ENCODE results near the gene EML6.
"Not testable (repeated sequence)": the region's sequence is repeated elsewhere in the genome, so short reads cannot be mapped to it uniquely, and the experiment has no call there.

Gene EML6

GRCh38 chr2:54984476-54984875 lies 261.0 kb downstream of the EML6 start:
- no peak for TF ChIP-seq EZH2phosphoT487 (IDR thresholded peaks at IDR 0.05; ENCODE audit: borderline replicate concordance)
- TF ChIP-seq CTCF (conservative IDR thresholded peaks at IDR 0.05; ENCODE audit: low read length), result no peak
- no peak overlapping the region for H3K4me2 ChIP-seq (ENCODE audit: low read depth, low read length, poor library complexity, severe bottlenecking)
- no peak overlapping the region for H3K4me3 ChIP-seq (ENCODE audit: low read length, poor library complexity, severe bottlenecking)
- no peak overlapping the region for H3K9ac ChIP-seq (ENCODE audit: low read depth, low read length, poor library complexity, severe bottlenecking)
- H3K9me2 ChIP-seq (replicated peaks; ENCODE audit: low read depth, low read length), result no peaks in the 10 kb centered on the region
- H3K9me3 ChIP-seq (ENCODE audit: insufficient read depth, low read depth, low read length), result no peaks in the 10 kb centered on the region
- peaks cover 76% of the 10 kb centered on the region for H3K36me3 ChIP-seq (ENCODE audit: insufficient read depth, low read length)
- H4K20me1 ChIP-seq (ENCODE audit: insufficient read depth, low read length, poor library complexity, severe bottlenecking), result peaks cover 44% of the 10 kb centered on the region
- peaks cover 59% of the 10 kb centered on the region for H3K79me2 ChIP-seq (ENCODE audit: insufficient read depth, low read length)
- no peak overlapping the region for H2AFZ ChIP-seq (ENCODE audit: low read length)
- no peaks in the 10 kb centered on the region for H3K27me3 ChIP-seq (ENCODE audit: insufficient read depth, low read length, poor library complexity, severe bottlenecking)
- H3K4me1 ChIP-seq (ENCODE audit: insufficient read depth, low read length, poor library complexity, severe bottlenecking), result no peaks in the 10 kb centered on the region
- no peaks in the 10 kb centered on the region for H3F3A ChIP-seq (ENCODE audit: low read depth)

DNA sequence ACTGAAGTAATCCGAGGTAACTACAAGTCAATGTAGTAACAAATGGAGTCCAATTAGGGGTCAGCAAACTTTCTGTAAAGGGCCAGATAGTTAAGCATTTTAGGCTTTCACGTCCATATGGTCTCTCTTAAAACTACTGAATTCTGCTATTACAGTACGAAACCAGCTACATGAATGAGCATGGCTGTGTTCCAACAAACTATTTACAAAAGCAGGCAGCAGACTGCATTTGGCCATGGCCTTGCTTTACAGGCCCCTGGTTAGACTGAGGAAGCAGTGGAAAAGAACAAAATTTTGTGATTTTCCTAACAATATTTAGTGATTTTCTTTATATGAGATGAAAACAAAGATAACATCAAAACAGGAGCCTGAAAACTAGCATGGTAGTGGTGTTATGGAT lies 262.8 kb downstream of the EML6 start:
- peaks cover 73% of the 10 kb centered on the region for H3K79me2 ChIP-seq (ENCODE audit: insufficient read depth, low read length)
- no peaks in the 10 kb centered on the region for H3K4me1 ChIP-seq (ENCODE audit: insufficient read depth, low read length, poor library complexity, severe bottlenecking)
- no peaks in the 10 kb centered on the region for H3F3A ChIP-seq (ENCODE audit: low read depth)

DNA sequence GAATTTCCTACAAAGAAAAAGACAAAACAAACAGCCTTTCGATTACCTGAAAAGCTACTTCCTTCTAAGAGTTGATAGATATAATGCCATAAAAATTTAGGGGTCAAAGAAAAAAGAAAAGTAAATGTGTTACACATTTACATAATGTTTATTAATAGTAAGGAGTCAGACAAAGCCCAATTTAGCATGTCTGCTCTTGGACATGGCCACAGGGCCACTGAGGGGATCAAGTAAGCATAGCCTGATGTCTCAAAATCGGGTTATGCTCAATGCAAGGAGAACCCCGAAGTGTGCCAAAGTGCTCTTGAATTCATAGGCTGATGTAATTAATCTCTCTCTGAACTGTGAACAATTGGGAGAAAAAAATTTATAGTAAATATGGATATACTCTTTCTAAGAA lies 265.1 kb downstream of the EML6 start:
- H2AFZ ChIP-seq (ENCODE audit: low read length), result no peak overlapping the region
- H3K9me2 ChIP-seq (replicated peaks; ENCODE audit: low read depth, low read length), result no peaks in the 10 kb centered on the region
- no peaks in the 10 kb centered on the region for H3K9me3 ChIP-seq (ENCODE audit: insufficient read depth, low read depth, low read length)
- H3K9ac ChIP-seq (ENCODE audit: low read depth, low read length, poor library complexity, severe bottlenecking), result no peak overlapping the region
- no peak overlapping the region for H3K4me3 ChIP-seq (ENCODE audit: low read length, poor library complexity, severe bottlenecking)
- peaks cover 92% of the 10 kb centered on the region for H3K79me2 ChIP-seq (ENCODE audit: insufficient read depth, low read length)
- no peak overlapping the region for H3K4me2 ChIP-seq (ENCODE audit: low read depth, low read length, poor library complexity, severe bottlenecking)
- no peaks in the 10 kb centered on the region for H3K27me3 ChIP-seq (ENCODE audit: insufficient read depth, low read length, poor library complexity, severe bottlenecking)
- H3K4me1 ChIP-seq (ENCODE audit: insufficient read depth, low read length, poor library complexity, severe bottlenecking), result no peaks in the 10 kb centered on the region
- H4K20me1 ChIP-seq (ENCODE audit: insufficient read depth, low read length, poor library complexity, severe bottlenecking), result peaks cover 76% of the 10 kb centered on the region
- TF ChIP-seq EZH2phosphoT487 (IDR thresholded peaks at IDR 0.05; ENCODE audit: borderline replicate concordance) (no peak), CTCF (conservative IDR thresholded peaks at IDR 0.05; ENCODE audit: low read length) (no peak)
- no peaks in the 10 kb centered on the region for H3F3A ChIP-seq (ENCODE audit: low read depth)
- H3K36me3 ChIP-seq (ENCODE audit: insufficient read depth, low read length), result peaks cover 40% of the 10 kb centered on the region

More for the DNA sequence above, 262.8 kb downstream of the EML6 start:
- H3K4me3 ChIP-seq (ENCODE audit: low read length, poor library complexity, severe bottlenecking), result no peak overlapping the region
- H2AFZ ChIP-seq (ENCODE audit: low read length), result no peak overlapping the region
- TF ChIP-seq CTCF (conservative IDR thresholded peaks at IDR 0.05; ENCODE audit: low read length), result no peak
- no peak for TF ChIP-seq EZH2phosphoT487 (IDR thresholded peaks at IDR 0.05; ENCODE audit: borderline replicate concordance)
- no peaks in the 10 kb centered on the region for H3K9me3 ChIP-seq (ENCODE audit: insufficient read depth, low read depth, low read length)
- no peak overlapping the region for H3K9ac ChIP-seq (ENCODE audit: low read depth, low read length, poor library complexity, severe bottlenecking)
- no peaks in the 10 kb centered on the region for H3K27me3 ChIP-seq (ENCODE audit: insufficient read depth, low read length, poor library complexity, severe bottlenecking)
- H3K36me3 ChIP-seq (ENCODE audit: insufficient read depth, low read length), result peaks cover 59% of the 10 kb centered on the region
- peaks cover 57% of the 10 kb centered on the region for H4K20me1 ChIP-seq (ENCODE audit: insufficient read depth, low read length, poor library complexity, severe bottlenecking)
- H3K9me2 ChIP-seq (replicated peaks; ENCODE audit: low read depth, low read length), result no peaks in the 10 kb centered on the region
- H3K4me2 ChIP-seq (ENCODE audit: low read depth, low read length, poor library complexity, severe bottlenecking), result no peak overlapping the region

DNA sequence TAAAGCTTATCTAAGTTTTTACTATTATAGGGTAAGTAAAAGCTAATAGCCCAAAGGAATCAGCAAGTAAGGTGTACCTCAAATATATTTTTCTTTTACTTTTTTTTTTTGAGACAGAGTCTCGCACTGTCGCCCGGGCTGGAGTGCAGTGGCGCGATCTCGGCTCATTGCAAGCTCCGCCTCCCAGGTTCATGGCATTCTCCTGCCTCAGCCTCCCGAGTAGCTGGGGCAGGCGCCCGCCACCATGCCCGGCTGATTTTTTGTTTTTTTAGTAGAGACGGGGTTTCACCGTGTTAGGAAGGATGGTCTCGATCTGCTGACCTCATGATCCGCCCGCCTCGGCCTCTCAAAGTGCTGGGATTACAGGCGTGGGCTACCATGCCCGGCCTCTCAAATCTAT lies 267.2 kb downstream of the EML6 start:
- Histone ChIP-seq H4K20me1 (ENCODE audit: insufficient read depth, low read length, poor library complexity, severe bottlenecking) (peaks cover 81% of the 10 kb centered on the region), H3K36me3 (ENCODE audit: insufficient read depth, low read length) (peaks cover 20% of the 10 kb centered on the region), H3K79me2 (ENCODE audit: insufficient read depth, low read length) (peaks cover 98% of the 10 kb centered on the region)
- not testable (repeated sequence) for H3K4me2 ChIP-seq (ENCODE audit: low read depth, low read length, poor library complexity, severe bottlenecking); H2AFZ ChIP-seq (ENCODE audit: low read length); H3K9me2 ChIP-seq (replicated peaks; ENCODE audit: low read depth, low read length); H3F3A ChIP-seq (ENCODE audit: low read depth); H3K4me1 ChIP-seq (ENCODE audit: insufficient read depth, low read length, poor library complexity, severe bottlenecking); H3K27me3 ChIP-seq (ENCODE audit: insufficient read depth, low read length, poor library complexity, severe bottlenecking); H3K9ac ChIP-seq (ENCODE audit: low read depth, low read length, poor library complexity, severe bottlenecking); H3K9me3 ChIP-seq (ENCODE audit: insufficient read depth, low read depth, low read length); H3K4me3 ChIP-seq (ENCODE audit: low read length, poor library complexity, severe bottlenecking)
